Measurements from ENCODE around the gene RCBTB2.

RCBTB2 gene

GRCh38 chr13:48443442-48444208, 89.3 kb downstream of the RCBTB2 start:
- no peak for DNase-seq
